Measurements from ENCODE around the gene KCNK5.

DNA sequence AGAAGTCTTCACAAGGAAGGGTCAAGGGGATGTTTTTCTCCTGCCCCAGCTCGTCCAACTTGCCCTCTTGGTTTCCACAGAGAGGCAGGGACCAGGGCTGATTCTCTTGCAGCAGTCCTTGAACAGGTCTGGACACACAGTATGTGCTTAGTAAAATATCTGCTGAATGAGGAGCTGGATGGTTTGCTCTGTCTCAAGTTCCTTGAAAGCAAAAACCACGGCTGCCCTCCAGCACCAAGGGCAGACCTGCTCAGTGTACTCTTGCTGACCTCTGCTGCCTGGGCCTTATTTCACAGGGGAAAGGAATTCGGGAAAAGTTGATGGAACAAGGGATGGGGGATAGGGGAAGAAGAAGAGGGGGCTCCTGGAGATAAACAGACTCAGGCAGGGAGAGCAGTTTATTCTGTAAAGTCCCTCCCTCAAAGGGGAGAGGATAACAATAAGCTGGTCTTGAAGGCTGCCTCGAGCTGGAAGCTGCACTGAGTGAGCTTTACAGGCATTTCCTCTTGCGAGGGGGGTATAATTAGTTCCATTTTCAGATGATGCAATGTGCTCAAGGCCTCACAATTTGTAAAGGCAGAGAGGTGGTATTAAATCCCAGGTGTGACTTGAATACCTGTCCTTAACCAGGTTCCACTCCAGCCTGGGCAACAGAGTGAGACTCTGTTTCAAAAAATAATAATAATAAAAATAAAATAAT, 10.3 kb downstream of the KCNK5 start:
- TF ChIP-seq, protein P1, sequence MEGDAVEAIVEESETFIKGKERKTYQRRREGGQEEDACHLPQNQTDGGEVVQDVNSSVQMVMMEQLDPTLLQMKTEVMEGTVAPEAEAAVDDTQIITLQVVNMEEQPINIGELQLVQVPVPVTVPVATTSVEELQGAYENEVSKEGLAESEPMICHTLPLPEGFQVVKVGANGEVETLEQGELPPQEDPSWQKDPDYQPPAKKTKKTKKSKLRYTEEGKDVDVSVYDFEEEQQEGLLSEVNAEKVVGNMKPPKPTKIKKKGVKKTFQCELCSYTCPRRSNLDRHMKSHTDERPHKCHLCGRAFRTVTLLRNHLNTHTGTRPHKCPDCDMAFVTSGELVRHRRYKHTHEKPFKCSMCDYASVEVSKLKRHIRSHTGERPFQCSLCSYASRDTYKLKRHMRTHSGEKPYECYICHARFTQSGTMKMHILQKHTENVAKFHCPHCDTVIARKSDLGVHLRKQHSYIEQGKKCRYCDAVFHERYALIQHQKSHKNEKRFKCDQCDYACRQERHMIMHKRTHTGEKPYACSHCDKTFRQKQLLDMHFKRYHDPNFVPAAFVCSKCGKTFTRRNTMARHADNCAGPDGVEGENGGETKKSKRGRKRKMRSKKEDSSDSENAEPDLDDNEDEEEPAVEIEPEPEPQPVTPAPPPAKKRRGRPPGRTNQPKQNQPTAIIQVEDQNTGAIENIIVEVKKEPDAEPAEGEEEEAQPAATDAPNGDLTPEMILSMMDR (IDR thresholded peaks at IDR 0.05; ENCODE audit: low read depth, low read length): no peak
- TF ChIP-seq, protein P2, sequence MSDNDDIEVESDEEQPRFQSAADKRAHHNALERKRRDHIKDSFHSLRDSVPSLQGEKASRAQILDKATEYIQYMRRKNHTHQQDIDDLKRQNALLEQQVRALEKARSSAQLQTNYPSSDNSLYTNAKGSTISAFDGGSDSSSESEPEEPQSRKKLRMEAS (IDR thresholded peaks at IDR 0.05; ENCODE audit: low read depth, low read length): no peak
- TF ChIP-seq POLR2A (IDR thresholded peaks at IDR 0.05; ENCODE audit: extremely low read depth, insufficient read length): no peak

Measured in NB4 (cell line).